Retinal pigment epithelial cell (primary cell): Measurements from ENCODE around the gene FNDC3B.

Experiments used
- DNase-seq: peaks from one replicate; pipeline ENCODE4 v3.0.0-alpha.2; 2010; ENCODE audit warnings: low read depth
- H3K4me3 ChIP-seq: 2 replicates; pipeline ENCODE4 v1.5.1; 2011; ENCODE audit warnings: mild to moderate bottlenecking, low read length, control low read depth, moderate library complexity
- CTCF ChIP-seq: conservative IDR thresholded peaks from 2 replicates; pipeline ENCODE4 v1.5.1; 2011; ENCODE audit warnings: low read depth, low read length, control low read depth, inconsistent platforms

The FNDC3B gene

DNA sequence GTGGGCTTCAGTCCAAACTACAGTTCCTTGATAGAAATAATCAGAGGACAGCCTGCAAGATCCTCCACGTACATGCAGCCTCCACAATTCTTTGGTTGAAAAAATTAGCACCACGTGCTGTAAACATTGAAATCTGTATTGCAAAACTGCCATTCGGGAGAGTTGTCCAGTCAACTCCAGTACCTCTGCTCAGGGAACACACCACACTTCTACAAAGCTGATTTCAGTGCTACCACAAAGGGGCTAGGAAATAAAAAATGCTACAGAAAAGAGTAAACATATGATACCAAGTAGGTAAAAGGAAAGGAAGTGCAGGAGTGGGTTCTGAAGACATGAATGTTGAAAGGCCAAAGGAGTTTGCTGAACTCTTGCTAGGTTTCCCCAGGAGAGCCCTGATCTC is 368.5 kb downstream of the FNDC3B start:
- no peak overlapping the region for H3K4me3 ChIP-seq
- TF ChIP-seq CTCF: no peak
- DNase-seq: no peak

DNA sequence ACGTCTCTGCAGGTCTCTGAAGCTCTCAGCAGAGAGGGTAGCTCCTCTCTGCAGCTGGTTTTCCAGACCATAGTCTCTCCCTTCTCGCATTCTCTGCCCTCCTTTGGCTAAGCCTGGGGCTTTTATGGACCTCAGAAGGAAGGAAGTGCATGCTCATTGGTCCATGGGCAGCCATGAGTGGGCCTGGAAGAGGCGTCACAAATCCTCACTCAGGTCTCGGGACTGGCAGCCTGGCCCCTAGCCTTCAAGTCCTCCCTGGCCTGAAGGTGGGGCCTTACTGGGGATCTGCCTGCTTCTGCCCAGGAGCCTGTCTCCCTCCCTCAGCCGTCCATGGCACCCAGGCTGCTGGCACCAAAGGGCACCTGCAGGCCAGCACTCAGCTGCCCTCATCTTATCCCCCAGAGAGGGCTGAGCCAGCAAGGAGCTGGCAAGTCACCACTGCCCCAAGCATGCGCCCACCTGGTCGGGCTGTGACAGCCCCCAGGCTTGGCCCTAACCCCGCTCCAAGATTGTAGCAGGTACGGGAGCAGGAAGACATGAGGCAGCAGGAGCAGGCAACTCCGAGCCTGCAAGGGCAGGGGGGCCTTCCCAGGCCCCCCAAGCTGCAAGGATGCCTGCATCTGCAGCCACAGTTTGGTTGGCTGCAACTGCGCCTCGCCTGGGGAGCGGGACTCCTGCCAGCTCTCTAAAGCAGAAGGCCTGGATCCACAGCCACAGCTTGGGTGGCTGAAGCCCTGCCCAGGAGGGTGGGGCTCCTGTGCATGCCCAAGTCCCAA is 371.5 kb downstream of the FNDC3B start:
- no peak overlapping the region for H3K4me3 ChIP-seq
- TF ChIP-seq CTCF: no peak
- no peak for DNase-seq

DNA sequence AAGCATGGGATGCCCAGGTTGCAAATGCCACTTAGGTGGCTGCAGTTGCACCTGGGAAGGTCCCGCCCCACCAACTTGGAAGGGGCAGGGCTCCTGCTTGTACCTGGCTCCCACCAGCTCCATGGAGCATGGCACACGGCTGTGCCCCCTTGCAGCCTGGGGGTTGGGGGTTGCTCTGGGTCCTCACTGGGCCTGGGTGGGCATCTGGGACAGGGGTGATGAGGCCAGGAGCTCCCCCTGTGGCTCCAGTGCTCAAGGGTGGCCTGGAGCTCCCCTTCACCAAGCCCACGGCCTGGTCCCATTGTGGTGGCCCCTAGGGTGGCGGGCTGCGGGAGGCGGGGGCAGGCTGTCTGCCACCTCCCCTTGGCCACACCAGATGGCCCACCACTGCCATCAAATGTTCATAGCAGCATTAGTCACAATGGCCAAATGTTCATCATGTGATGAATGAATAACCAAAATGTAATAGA is 372.1 kb downstream of the FNDC3B start:
- no peak for DNase-seq
- no peak overlapping the region for H3K4me3 ChIP-seq
- TF ChIP-seq CTCF: no peak

DNA sequence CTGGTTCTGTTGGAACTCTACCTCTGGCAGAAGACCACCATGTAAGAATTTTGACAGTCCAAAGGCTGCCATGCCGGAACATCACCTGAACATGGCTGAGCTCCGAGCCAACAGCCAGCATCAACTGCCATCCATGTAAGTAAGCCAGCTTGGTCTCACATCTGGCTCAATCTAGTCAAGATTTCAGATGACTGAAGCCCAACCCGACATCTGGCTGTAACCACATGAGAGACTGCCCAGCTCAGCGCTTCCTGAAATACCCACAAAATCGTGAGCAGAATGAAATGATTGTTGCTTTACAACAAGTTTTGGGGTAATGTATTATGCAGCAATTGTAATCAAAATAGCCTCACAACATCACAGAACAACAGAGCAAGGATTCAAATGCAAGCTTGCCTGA is 375.9 kb downstream of the FNDC3B start:
- DNase-seq: no peak
- no peak for TF ChIP-seq CTCF
- H3K4me3 ChIP-seq: no peak overlapping the region

- no peak for TF ChIP-seq CTCF
- H3K4me3 ChIP-seq: no peak overlapping the region
- DNase-seq: no peak
Observed at GRCh38 chr3:172437713-172438112, 398.3 kb downstream of the FNDC3B start.

- no peak overlapping the region for H3K4me3 ChIP-seq
- no peak for DNase-seq
- no peak for TF ChIP-seq CTCF
Observed at GRCh38 chr3:172438186-172438585, 398.8 kb downstream of the FNDC3B start.

DNA sequence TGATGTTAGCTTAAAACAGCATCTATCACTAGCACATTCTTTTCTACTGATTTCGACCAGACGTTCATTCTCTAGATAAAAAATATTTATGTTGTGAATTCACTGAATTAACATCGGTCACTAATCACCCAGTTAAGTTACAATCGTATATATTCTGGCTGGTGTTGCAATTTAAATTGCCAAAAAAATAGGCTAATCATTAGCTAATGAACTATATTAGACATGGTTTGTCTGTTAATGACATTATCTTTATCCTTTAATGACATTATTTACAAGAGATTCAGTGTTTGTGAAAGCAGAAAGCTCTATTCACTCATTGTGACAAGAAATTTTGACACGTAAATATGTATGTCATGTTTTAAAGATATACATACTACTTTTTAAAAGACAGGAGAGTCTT is 402.2 kb downstream of the FNDC3B start:
- DNase-seq: no peak
- H3K4me3 ChIP-seq: no peak overlapping the region
- no peak for TF ChIP-seq CTCF
